Mesenchymal stem cell (in vitro differentiated cells and primary cell): ENCODE measurements around the gene LIPM.

Source experiments
- DNase-seq: peaks from one replicate; pipeline ENCODE4 v3.0.0-alpha.2; 2013
- H2AFZ ChIP-seq: one replicate; pipeline ENCODE4 v1.6.1; 2013; ENCODE audit warnings: low read depth, mild to moderate bottlenecking, control low read depth, inconsistent platforms, low read length, moderate library complexity
- H2AK5ac ChIP-seq: 2 replicates; pipeline ENCODE4 v1.6.1; 2013; ENCODE audit warnings: low read length, moderate library complexity, mild to moderate bottlenecking, inconsistent platforms; ENCODE audit not compliant: severe bottlenecking
- H2BK120ac ChIP-seq: one replicate; pipeline ENCODE4 v1.6.1; 2013; ENCODE audit warnings: low read depth, mild to moderate bottlenecking, inconsistent platforms, low read length, moderate library complexity
- H2BK12ac ChIP-seq, 2 experiments: one replicate each; pipeline ENCODE4 v1.6.1; 2013; ENCODE audit warnings: inconsistent platforms in 2 of 2, low read length in 2 of 2, mild to moderate bottlenecking in 2 of 2, moderate library complexity in 2 of 2, control low read depth in 1 of 2
- H2BK15ac ChIP-seq: one replicate; pipeline ENCODE4 v1.6.1; 2013; ENCODE audit warnings: mild to moderate bottlenecking, low read depth, inconsistent platforms; ENCODE audit not compliant: poor library complexity, severe bottlenecking
- H2BK5ac ChIP-seq: 2 replicates; pipeline ENCODE4 v1.6.1; 2013; ENCODE audit warnings: low read depth, mild to moderate bottlenecking, low read length, control low read depth, inconsistent platforms; ENCODE audit not compliant: poor library complexity, severe bottlenecking
- H3K14ac ChIP-seq, 2 experiments: one replicate each; pipeline ENCODE4 v1.6.1; 2013; ENCODE audit warnings: inconsistent platforms in 2 of 2, low read length in 2 of 2, control low read depth in 1 of 2, mild to moderate bottlenecking in 1 of 2, moderate library complexity in 1 of 2
- H3K18ac ChIP-seq, 2 experiments: one replicate each; pipeline ENCODE4 v1.6.1; 2013; ENCODE audit warnings: inconsistent platforms in 2 of 2, low read length in 2 of 2, control low read depth in 1 of 2, low read depth in 1 of 2, mild to moderate bottlenecking in 1 of 2
- H3K23ac ChIP-seq, 2 experiments: one replicate each; pipeline ENCODE4 v1.6.1; 2013; ENCODE audit warnings: inconsistent platforms in 2 of 2, low read length in 2 of 2, mild to moderate bottlenecking in 2 of 2, moderate library complexity in 2 of 2, control low read depth in 1 of 2
- H3K27ac ChIP-seq: 2 replicates; pipeline ENCODE4 v1.5.1; 2013; ENCODE audit warnings: mild to moderate bottlenecking, moderate library complexity, low read length, control low read depth, inconsistent platforms; ENCODE audit not compliant: poor library complexity, severe bottlenecking
- H3K27me3 ChIP-seq, 2 experiments: 2 replicates each; pipeline versions ENCODE4 v1.6.1 to v1.7.0; 2013; ENCODE audit warnings: low read length in 2 of 2, mild to moderate bottlenecking in 2 of 2, moderate library complexity in 2 of 2, control low read depth in 1 of 2, inconsistent platforms in 1 of 2; ENCODE audit not compliant: control insufficient read depth in 1 of 2, insufficient read depth in 1 of 2
- H3K36me3 ChIP-seq, 2 experiments: 2 replicates each; pipeline versions ENCODE4 v1.6.1 to v1.7.0; 2013; ENCODE audit warnings: low read length in 2 of 2, control low read depth in 1 of 2, inconsistent platforms in 1 of 2, low read depth in 1 of 2, mild to moderate bottlenecking in 1 of 2; ENCODE audit not compliant: insufficient read depth in 2 of 2, control insufficient read depth in 1 of 2
- H3K4ac ChIP-seq, 2 experiments: one replicate each; pipeline ENCODE4 v1.6.1; 2013; ENCODE audit warnings: inconsistent platforms in 2 of 2, low read length in 2 of 2, mild to moderate bottlenecking in 2 of 2, moderate library complexity in 2 of 2, control low read depth in 1 of 2, low read depth in 1 of 2
- H3K4me1 ChIP-seq: 2 replicates; pipeline ENCODE4 v1.6.1; 2013; ENCODE audit warnings: low read depth, low read length, control low read depth; ENCODE audit not compliant: control insufficient read depth, insufficient read depth
- H3K4me2 ChIP-seq: 2 replicates; pipeline ENCODE4 v1.6.1; 2013; ENCODE audit warnings: low read length, mild to moderate bottlenecking, inconsistent platforms; ENCODE audit not compliant: poor library complexity, severe bottlenecking
- H3K4me3 ChIP-seq, 2 experiments: 2 replicates each; pipeline versions ENCODE4 v1.5.1 to v1.7.0; 2013; ENCODE audit warnings: low read length in 2 of 2, mild to moderate bottlenecking in 2 of 2, control low read depth in 1 of 2, low read depth in 1 of 2; ENCODE audit not compliant: insufficient read depth in 1 of 2
- H3K79me1 ChIP-seq: replicated peaks from 2 replicates; pipeline ENCODE4 v1.6.1; 2013; ENCODE audit warnings: mild to moderate bottlenecking, control low read depth, low read length, inconsistent platforms; ENCODE audit not compliant: poor library complexity, severe bottlenecking
- H3K9ac ChIP-seq: 2 replicates; pipeline ENCODE4 v1.7.0; 2013; ENCODE audit warnings: mild to moderate bottlenecking, low read length, moderate library complexity
- H3K9me3 ChIP-seq: 2 replicates; pipeline ENCODE4 v1.7.0; 2013; ENCODE audit warnings: mild to moderate bottlenecking, low read length; ENCODE audit not compliant: control insufficient read depth
- H4K8ac ChIP-seq: one replicate; pipeline ENCODE4 v1.6.1; 2013; ENCODE audit warnings: inconsistent platforms, mild to moderate bottlenecking, low read length, moderate library complexity
- H4K91ac ChIP-seq: one replicate; pipeline ENCODE4 v1.6.1; 2013; ENCODE audit warnings: mild to moderate bottlenecking, low read length, inconsistent platforms
- WGBS: methylation state at CpG from one replicate; pipeline ENCODE4 v1.1.7; 2013; ENCODE audit warnings: mixed read lengths; 5-methylcytosine and 5-hydroxymethylcytosine counted together

Gene LIPM

DNA sequence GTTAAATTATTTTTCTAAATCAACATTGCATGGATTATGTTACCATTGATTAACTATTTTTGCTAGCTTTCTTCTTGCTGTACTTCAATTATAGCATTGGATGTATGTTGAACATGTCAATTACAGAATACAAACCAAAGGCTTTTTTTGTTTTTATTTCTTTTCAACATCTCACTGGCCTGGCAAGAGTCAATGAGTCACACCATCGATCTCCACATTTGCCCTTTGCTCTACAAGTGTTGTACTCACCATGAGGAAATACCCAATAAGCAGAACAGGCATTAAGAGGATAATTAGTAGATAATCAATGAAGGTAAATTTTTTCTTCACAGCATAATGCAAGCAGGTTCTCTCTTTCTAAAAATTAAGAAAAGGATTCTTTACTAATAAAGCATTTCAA is 25.8 kb downstream of the LIPM start:
- no CpG with 5 or more reads among the region's 1 CpG for WGBS

DNA sequence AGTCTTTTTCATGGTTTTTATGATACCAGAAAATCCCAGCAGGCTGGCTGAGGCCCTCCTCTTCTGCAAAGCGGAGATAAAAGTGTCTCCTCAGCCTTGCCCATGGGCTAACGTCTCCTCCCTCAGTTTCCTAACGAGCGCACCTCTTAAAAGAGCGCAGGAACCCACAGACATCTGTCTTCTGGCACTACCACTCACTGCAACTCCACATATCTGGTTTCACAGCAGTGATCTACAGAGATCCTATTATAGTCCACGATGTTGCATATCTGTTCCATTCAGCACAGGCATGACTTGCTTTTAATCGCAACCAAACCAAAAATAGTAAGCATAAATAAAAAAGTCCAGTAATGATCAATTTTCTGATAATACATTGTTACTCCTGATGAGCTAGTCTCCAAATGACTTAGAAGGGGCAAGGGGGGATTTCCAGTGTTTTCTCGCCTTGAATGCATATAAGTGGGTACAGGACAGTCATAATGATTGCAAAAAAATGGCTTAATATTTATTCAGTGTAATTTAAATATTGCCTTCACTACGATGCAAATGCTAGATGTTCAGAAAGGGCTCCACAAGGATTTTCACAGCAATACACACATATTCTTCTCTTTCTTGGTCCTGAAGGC is 28.2 kb downstream of the LIPM start:
- H3K4me2 ChIP-seq: no peak overlapping the region
- no peak overlapping the region for H2BK15ac ChIP-seq
- H4K8ac ChIP-seq: no peak overlapping the region
- DNase-seq: no peak
- no peak overlapping the region for H2BK12ac ChIP-seq
- no peak overlapping the region for H3K4ac ChIP-seq
- H3K9ac ChIP-seq: no peak overlapping the region
- H2AFZ ChIP-seq: no peak overlapping the region
- no peak overlapping the region for H2BK120ac ChIP-seq
- H3K4me3 ChIP-seq: no peak overlapping the region
- H3K23ac ChIP-seq: no peak overlapping the region
- H3K9me3 ChIP-seq: no peaks in the 10 kb centered on the region
- H3K4me1 ChIP-seq: no peaks in the 10 kb centered on the region
- H3K79me1 ChIP-seq: no peaks in the 10 kb centered on the region
- no peak overlapping the region for H4K91ac ChIP-seq
- 87% methylated on average over 8 of the region's 9 CpGs for WGBS
- no peak overlapping the region for H2AK5ac ChIP-seq
- H2BK5ac ChIP-seq: no peak overlapping the region
- H3K18ac ChIP-seq: no peak overlapping the region
- H3K36me3 ChIP-seq: no peaks in the 10 kb centered on the region
- H3K27ac ChIP-seq: no peak overlapping the region
- no peak overlapping the region for H3K14ac ChIP-seq
- no peaks in the 10 kb centered on the region for H3K27me3 ChIP-seq

More for the DNA sequence above, 25.8 kb downstream of the LIPM start:
- no peaks in the 10 kb centered on the region for H3K36me3 ChIP-seq
- no peak overlapping the region for H2BK12ac ChIP-seq
- no peak overlapping the region for H3K9ac ChIP-seq
- no peaks in the 10 kb centered on the region for H3K27me3 ChIP-seq
- H2BK15ac ChIP-seq: no peak overlapping the region
- no peaks in the 10 kb centered on the region for H3K79me1 ChIP-seq
- no peak overlapping the region for H3K4me3 ChIP-seq
- H4K91ac ChIP-seq: no peak overlapping the region
- no peak overlapping the region for H2AFZ ChIP-seq
- no peak for DNase-seq
- H2AK5ac ChIP-seq: no peak overlapping the region
- H3K4me2 ChIP-seq: no peak overlapping the region
- H4K8ac ChIP-seq: no peak overlapping the region
- no peak overlapping the region for H3K18ac ChIP-seq
- H2BK120ac ChIP-seq: no peak overlapping the region
- H3K9me3 ChIP-seq: no peaks in the 10 kb centered on the region
- no peak overlapping the region for H3K4ac ChIP-seq
- H3K14ac ChIP-seq: no peak overlapping the region
- H2BK5ac ChIP-seq: no peak overlapping the region
- no peak overlapping the region for H3K27ac ChIP-seq
- no peak overlapping the region for H3K23ac ChIP-seq
- H3K4me1 ChIP-seq: no peaks in the 10 kb centered on the region

- H3K14ac ChIP-seq: no peak overlapping the region
- H3K9me3 ChIP-seq: no peaks in the 10 kb centered on the region
- no peak overlapping the region for H2BK12ac ChIP-seq
- H2AK5ac ChIP-seq: no peak overlapping the region
- no peak overlapping the region for H3K4me2 ChIP-seq
- no peaks in the 10 kb centered on the region for H3K27me3 ChIP-seq
- H3K27ac ChIP-seq: no peak overlapping the region
- no peak overlapping the region for H2BK15ac ChIP-seq
- H3K4me3 ChIP-seq: no peak overlapping the region
- no peaks in the 10 kb centered on the region for H3K79me1 ChIP-seq
- no peaks in the 10 kb centered on the region for H3K4me1 ChIP-seq
- no peak overlapping the region for H2BK5ac ChIP-seq
- WGBS: 63% methylated on average over 5 of the region's 8 CpGs
- no peak overlapping the region for H3K23ac ChIP-seq
- no peak overlapping the region for H2BK120ac ChIP-seq
- H4K91ac ChIP-seq: no peak overlapping the region
- H2AFZ ChIP-seq: no peak overlapping the region
- H3K18ac ChIP-seq: no peak overlapping the region
- DNase-seq: no peak
- no peak overlapping the region for H3K9ac ChIP-seq
- H3K36me3 ChIP-seq: no peaks in the 10 kb centered on the region
- no peak overlapping the region for H3K4ac ChIP-seq
- H4K8ac ChIP-seq: no peak overlapping the region
These were observed 29.2 kb downstream of the LIPM start for GRCh38 chr10:88831709-88832108.

DNA sequence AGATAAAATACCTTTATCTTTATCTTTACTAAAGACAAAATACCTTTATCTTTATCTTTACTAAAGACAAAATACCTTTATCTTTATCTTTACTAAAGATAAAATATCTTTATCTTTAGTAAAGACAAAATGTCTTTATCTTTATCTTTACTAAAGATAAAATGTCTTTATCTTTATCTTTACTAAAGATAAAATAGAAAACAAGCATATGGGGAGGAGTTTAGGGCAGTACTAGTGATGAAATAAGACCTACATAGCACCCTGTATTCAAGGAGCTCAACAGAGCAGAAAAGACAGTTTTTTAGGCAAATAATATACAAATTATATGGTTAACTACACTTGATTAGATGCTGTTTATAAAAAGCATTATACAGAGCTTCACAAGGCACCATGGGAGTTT is 29.8 kb downstream of the LIPM start:
- DNase-seq: no peak
- H3K27ac ChIP-seq: no peak overlapping the region
- no peak overlapping the region for H3K4me2 ChIP-seq
- no peak overlapping the region for H3K18ac ChIP-seq
- H3K27me3 ChIP-seq: no peaks in the 10 kb centered on the region
- H2BK5ac ChIP-seq: no peak overlapping the region
- no peak overlapping the region for H3K14ac ChIP-seq
- no peak overlapping the region for H4K8ac ChIP-seq
- H3K9ac ChIP-seq: no peak overlapping the region
- no peaks in the 10 kb centered on the region for H3K79me1 ChIP-seq
- no peaks in the 10 kb centered on the region for H3K9me3 ChIP-seq
- no peak overlapping the region for H2BK15ac ChIP-seq
- H4K91ac ChIP-seq: no peak overlapping the region
- H2AK5ac ChIP-seq: no peak overlapping the region
- no peak overlapping the region for H2BK120ac ChIP-seq
- no peaks in the 10 kb centered on the region for H3K4me1 ChIP-seq
- no peak overlapping the region for H2BK12ac ChIP-seq
- H3K23ac ChIP-seq: no peak overlapping the region
- no peaks in the 10 kb centered on the region for H3K36me3 ChIP-seq
- H2AFZ ChIP-seq: no peak overlapping the region
- H3K4me3 ChIP-seq: no peak overlapping the region
- no peak overlapping the region for H3K4ac ChIP-seq
